ENCODE results near the gene RSPH1.

GRCh38 chr21:42521805-42522204, 25.8 kb upstream of the RSPH1 start:
- TF ChIP-seq HDAC2 (IDR thresholded peaks at IDR 0.05) (no peak), RFX5 (IDR thresholded peaks at IDR 0.05) (no peak), CTCF (IDR thresholded peaks at IDR 0.05) (no peak)
